ENCODE data around the gene CASKIN2. TPM values are rescaled to one million over a fixed set of nuclear protein-coding genes. Genes with fewer than 3 reads are reported as not detected.

Gene CASKIN2
- total and polyA plus RNA-seq, 7 donors = 8.2 to 33.5 (median 26.3) TPM

DNA sequence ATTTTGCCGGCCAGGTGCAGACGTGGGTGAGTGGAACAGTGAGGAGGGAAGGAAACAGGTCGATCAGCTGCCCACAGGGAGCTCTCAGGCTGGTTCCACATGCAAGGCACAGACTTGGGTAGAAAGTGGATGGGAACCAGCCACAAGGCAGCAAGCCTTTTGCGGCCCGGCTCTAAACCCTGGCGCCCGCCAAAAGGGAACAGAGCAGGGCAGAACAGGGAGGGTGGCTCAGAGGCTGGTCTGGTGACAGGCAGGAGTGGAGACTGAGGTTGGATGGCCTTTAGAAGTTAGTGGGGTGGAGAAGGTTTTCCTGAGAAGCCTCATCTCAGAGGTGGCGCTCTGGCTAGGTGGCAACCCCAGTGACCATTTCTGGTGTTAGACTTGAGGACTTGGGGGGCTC, 20.5 kb upstream of the CASKIN2 start:
- Histone ChIP-seq H3K36me3 (ENCODE audit: insufficient read depth in 1 of 2, low read depth in 1 of 2) (no peaks in the 10 kb centered on the region), H3K4me3 (no peak overlapping the region), H3K9me3 (no peaks in the 10 kb centered on the region), H3K27ac (no peak overlapping the region), H3K4me1 (no peaks in the 10 kb centered on the region), H3K27me3 (ENCODE audit: insufficient read depth in 3 of 3, low read length in 2 of 3) (no peaks in the 10 kb centered on the region)
- 91 to 93% (median 93%) methylated on average over 8 of the region's 8 CpGs for WGBS, 3 donors
- no peak for DNase-seq
- peak in 1 of 4 donors; percentile 17 for ATAC-seq
- TF ChIP-seq, protein P1, sequence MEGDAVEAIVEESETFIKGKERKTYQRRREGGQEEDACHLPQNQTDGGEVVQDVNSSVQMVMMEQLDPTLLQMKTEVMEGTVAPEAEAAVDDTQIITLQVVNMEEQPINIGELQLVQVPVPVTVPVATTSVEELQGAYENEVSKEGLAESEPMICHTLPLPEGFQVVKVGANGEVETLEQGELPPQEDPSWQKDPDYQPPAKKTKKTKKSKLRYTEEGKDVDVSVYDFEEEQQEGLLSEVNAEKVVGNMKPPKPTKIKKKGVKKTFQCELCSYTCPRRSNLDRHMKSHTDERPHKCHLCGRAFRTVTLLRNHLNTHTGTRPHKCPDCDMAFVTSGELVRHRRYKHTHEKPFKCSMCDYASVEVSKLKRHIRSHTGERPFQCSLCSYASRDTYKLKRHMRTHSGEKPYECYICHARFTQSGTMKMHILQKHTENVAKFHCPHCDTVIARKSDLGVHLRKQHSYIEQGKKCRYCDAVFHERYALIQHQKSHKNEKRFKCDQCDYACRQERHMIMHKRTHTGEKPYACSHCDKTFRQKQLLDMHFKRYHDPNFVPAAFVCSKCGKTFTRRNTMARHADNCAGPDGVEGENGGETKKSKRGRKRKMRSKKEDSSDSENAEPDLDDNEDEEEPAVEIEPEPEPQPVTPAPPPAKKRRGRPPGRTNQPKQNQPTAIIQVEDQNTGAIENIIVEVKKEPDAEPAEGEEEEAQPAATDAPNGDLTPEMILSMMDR (IDR thresholded peaks at IDR 0.05) = no peak
- intact Hi-C loops (cut with DNase I) = no loop called here

DNA sequence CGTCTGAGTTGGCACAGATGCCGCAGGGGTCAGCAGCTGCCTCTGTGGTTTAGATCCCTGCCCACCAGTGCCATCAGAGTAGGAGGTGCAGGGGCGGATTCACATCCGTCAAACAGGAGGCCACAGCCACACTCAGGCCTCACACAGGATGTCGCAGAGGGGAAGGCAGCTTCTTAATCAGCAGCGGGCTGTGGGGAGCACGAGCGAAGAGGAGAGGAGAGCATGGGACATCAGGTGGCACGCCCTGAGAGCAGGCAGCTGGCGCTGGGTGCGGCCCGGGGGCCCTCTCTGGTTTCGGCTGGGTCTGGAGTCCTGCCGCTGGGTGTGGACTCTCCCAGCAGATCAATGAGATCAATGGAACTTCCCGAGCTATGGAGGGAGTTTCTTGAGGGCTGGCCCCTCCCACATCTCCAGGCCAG, 19.8 kb upstream of the CASKIN2 start:
- H3K27ac ChIP-seq = no peak overlapping the region
- 66 to 72% (median 70%) methylated on average over 15 of the region's 15 CpGs for WGBS, 3 donors
- H3K4me1 ChIP-seq = no peaks in the 10 kb centered on the region
- H3K27me3 ChIP-seq (ENCODE audit: insufficient read depth in 3 of 3, low read length in 2 of 3) = no peaks in the 10 kb centered on the region
- no peak overlapping the region for H3K4me3 ChIP-seq
- ATAC-seq (no peak), DNase-seq (no peak)
- TF ChIP-seq, protein P1 (IDR thresholded peaks at IDR 0.05) = no peak
- H3K9me3 ChIP-seq = no peaks in the 10 kb centered on the region
- no peaks in the 10 kb centered on the region for H3K36me3 ChIP-seq (ENCODE audit: insufficient read depth in 1 of 2, low read depth in 1 of 2)
- intact Hi-C loops (cut with DNase I) = no loop called here

DNA sequence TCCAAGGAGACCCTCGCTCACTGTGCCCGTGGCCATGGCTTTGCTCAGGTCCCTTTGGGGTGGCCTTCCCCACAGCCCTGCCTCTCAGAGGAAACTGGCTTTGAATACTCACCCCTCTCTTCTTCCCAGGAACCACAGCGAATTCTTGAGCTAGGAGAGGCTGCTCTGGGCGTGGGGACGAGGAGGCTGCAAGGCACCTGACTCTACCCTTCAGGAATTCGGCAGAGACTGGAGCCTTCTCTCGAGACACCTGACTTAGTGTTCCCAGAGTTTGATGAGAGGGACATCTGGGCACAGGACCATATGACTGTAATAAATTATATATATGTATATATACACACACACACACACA, 16.4 kb upstream of the CASKIN2 start:
- DNase-seq (no peak), ATAC-seq (no peak)
- no peaks in the 10 kb centered on the region for H3K9me3 ChIP-seq
- peaks cover 0 to 3% (median 0%) of the 10 kb centered on the region in 3 donors for H3K27me3 ChIP-seq (ENCODE audit: insufficient read depth in 3 of 3, low read length in 2 of 3)
- H3K27ac ChIP-seq = no peak overlapping the region
- intact Hi-C loops (cut with DNase I) = no loop called here
- WGBS, 3 donors = 86 to 96% (median 88%) methylated on average over 7 of the region's 7 CpGs
- H3K36me3 ChIP-seq (ENCODE audit: insufficient read depth in 1 of 2, low read depth in 1 of 2) = no peaks in the 10 kb centered on the region
- peaks cover under 1% of the 10 kb centered on the region for H3K4me1 ChIP-seq
- TF ChIP-seq, protein P1 (IDR thresholded peaks at IDR 0.05) = no peak
- H3K4me3 ChIP-seq = no peak overlapping the region

DNA sequence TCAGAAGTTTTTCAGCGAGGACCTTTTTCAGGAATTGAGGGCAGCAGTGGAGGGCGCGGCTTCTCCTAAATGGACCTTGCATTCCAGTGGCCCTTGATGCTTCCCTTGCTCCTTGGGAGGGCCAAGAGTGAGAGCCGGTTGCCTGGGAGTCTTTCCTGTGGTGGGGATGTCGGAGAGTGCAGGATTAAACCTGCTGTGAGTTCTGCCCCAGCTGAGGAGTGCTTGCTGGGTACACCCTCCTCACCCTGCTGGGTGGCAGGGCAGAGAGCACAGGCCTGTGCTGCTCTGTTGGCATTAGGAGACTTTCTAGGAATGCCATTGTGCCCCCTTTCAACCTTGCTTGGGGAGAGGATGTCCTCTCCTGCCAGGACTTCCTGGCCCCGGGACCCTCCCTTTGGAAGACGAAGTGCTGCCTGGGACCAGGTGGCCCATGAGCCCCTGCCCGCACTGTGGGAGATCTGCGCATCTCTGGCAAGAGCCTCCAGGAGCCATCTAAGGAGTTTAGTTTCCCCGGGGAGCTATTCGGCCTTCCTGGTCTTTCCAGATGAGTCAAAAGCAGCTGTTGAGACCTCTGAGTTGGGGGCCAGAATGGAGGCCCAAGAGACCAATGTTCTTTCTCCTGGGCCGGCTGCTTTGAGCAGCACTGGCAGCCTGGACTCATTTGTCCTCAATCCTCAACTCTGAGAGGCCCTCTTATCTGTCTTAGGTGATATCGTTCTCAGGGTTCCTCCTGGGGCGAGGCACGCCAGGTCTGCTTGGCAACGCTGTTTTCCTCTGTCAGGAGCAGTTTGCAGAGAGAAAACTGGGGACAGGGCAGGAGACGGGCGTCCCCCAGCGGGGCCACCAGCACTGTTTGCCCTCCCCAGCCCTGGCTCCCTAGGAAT, 15.7 kb upstream of the CASKIN2 start:
- TF ChIP-seq, protein P1 (IDR thresholded peaks at IDR 0.05) = no peak
- 75% methylated on average over 19 of the region's 19 CpGs for WGBS, 3 donors
- ATAC-seq (no peak), DNase-seq (no peak)
- H3K27me3 ChIP-seq (ENCODE audit: insufficient read depth in 3 of 3, low read length in 2 of 3) = peaks cover 0 to 9% (median 0%) of the 10 kb centered on the region in 3 donors
- H3K4me1 ChIP-seq = peaks cover 6% of the 10 kb centered on the region
- no peaks in the 10 kb centered on the region for H3K9me3 ChIP-seq
- intact Hi-C loops (cut with DNase I) = no loop called here
- no peak overlapping the region for H3K4me3 ChIP-seq
- H3K36me3 ChIP-seq (ENCODE audit: insufficient read depth in 1 of 2, low read depth in 1 of 2) = no peaks in the 10 kb centered on the region
- no peak overlapping the region for H3K27ac ChIP-seq
